H1 (cell line): ENCODE measurements around the gene PIGZ. TPM values are rescaled to one million over a fixed set of nuclear protein-coding genes. Genes with fewer than 3 reads are reported as not detected.
A peak's percentile ranks its signal among the peaks of the same experiment; 100 is the strongest.

Source experiments
- CTCF ChIA-PET: fragments of 300-600 bp; sonication (Branson Sonifier 250); formaldehyde crosslinking; loops from one replicate; lab custom pipeline; 2021; ENCODE audit not compliant: partially characterized antibody; lab: Charles Lee
- POLR2A ChIA-PET: fragments of 300-600 bp; sonication (Branson Sonifier 250); formaldehyde crosslinking; loops from one replicate; lab custom pipeline; 2021; ENCODE audit warnings: inconsistent platforms; ENCODE audit not compliant: partially characterized antibody; lab: Charles Lee
- DNase-seq, 2 experiments: peaks; one replicate each; pipeline versions ENCODE4 v3.0.0 to v3.0.0-alpha.2; 2010 to 2022; ENCODE audit warnings: low spot score in 2 of 2, low read depth in 1 of 2, mixed read lengths in 1 of 2
- FAIRE-seq: peaks from 2 replicates; lab custom pipeline; 2011; peaks lifted over from hg19 to GRCh38; lab: Jason Lieb, UNC
- H2AFZ ChIP-seq: 2 replicates; pipeline ENCODE4 v1.8.1; 2012; ENCODE audit warnings: low read length, inconsistent platforms
- H2AK5ac ChIP-seq: 2 replicates; pipeline ENCODE4 v1.6.1; 2013; ENCODE audit warnings: low read depth, low read length
- H2BK120ac ChIP-seq: replicated peaks from 2 replicates; pipeline ENCODE3; 2013; ENCODE audit warnings: low read depth, low read length, inconsistent platforms
- H2BK12ac ChIP-seq: 2 replicates; pipeline ENCODE4 v1.6.1; 2013; ENCODE audit warnings: low read depth, low read length
- H2BK15ac ChIP-seq: 2 replicates; pipeline ENCODE4 v1.6.1; 2013; ENCODE audit warnings: low read length
- H2BK20ac ChIP-seq: 2 replicates; pipeline ENCODE4 v1.6.1; 2013; ENCODE audit warnings: low read length
- H2BK5ac ChIP-seq: 2 replicates; pipeline ENCODE4 v1.6.1; 2013; ENCODE audit warnings: low read depth, low read length
- H3K14ac ChIP-seq: 2 replicates; pipeline ENCODE4 v1.6.1; 2013; ENCODE audit warnings: inconsistent platforms; ENCODE audit not compliant: insufficient read length
- H3K18ac ChIP-seq: 2 replicates; pipeline ENCODE4 v1.6.1; 2013; ENCODE audit warnings: low read length; ENCODE audit errors: extremely low read depth
- H3K23ac ChIP-seq: 2 replicates; pipeline ENCODE4 v1.6.1; 2013; ENCODE audit warnings: inconsistent platforms; ENCODE audit not compliant: insufficient read length
- H3K23me2 ChIP-seq: 2 replicates; pipeline ENCODE4 v1.6.1; 2013; ENCODE audit warnings: low read depth, low read length
- H3K27ac ChIP-seq: 2 replicates; pipeline ENCODE4 v1.6.1; 2011; ENCODE audit warnings: low read depth, low read length, inconsistent platforms
- H3K27me3 ChIP-seq, 4 experiments: replicated peaks in 1 of 4; 1 replicate in 1 of 4; 2 replicates in 3 of 4; pipeline versions ENCODE4 v1.6.1 to v1.8.1; 2011 to 2013; ENCODE audit warnings: low read length in 3 of 4, mild to moderate bottlenecking in 3 of 4, inconsistent platforms in 2 of 4, mixed read lengths in 2 of 4, moderate library complexity in 1 of 4; ENCODE audit not compliant: control insufficient read depth in 3 of 4, insufficient read depth in 3 of 4; ENCODE audit errors: extremely low read depth in 1 of 4
- H3K36me3 ChIP-seq, 4 experiments: 2 replicates each; pipeline versions ENCODE4 v1.6.1 to v1.8.1; 2011 to 2013; ENCODE audit warnings: mild to moderate bottlenecking in 4 of 4, low read length in 3 of 4, moderate library complexity in 2 of 4, control low read depth in 1 of 4, inconsistent platforms in 1 of 4; ENCODE audit not compliant: insufficient read depth in 4 of 4, control insufficient read depth in 2 of 4
- H3K4ac ChIP-seq: replicated peaks from 2 replicates; pipeline ENCODE3; 2013; ENCODE audit warnings: low read length, low read depth, mixed read lengths, inconsistent platforms; ENCODE audit not compliant: insufficient read length
- H3K4me1 ChIP-seq, 4 experiments: replicated peaks in 1 of 4; 1 replicate in 1 of 4; 2 replicates in 3 of 4; pipeline versions ENCODE4 v1.6.1 to v1.8.1; 2011 to 2013; ENCODE audit warnings: low read length in 3 of 4, inconsistent platforms in 2 of 4, mixed read lengths in 1 of 4; ENCODE audit not compliant: insufficient read depth in 4 of 4, control insufficient read depth in 3 of 4
- H3K4me2 ChIP-seq, 2 experiments: 2 replicates each; pipeline versions ENCODE4 v1.6.1 to v1.8.1; 2011 to 2013; ENCODE audit warnings: low read depth in 2 of 2, low read length in 2 of 2, control low read depth in 1 of 2, inconsistent platforms in 1 of 2, mild to moderate bottlenecking in 1 of 2; ENCODE audit not compliant: insufficient read depth in 1 of 2
- H3K4me3 ChIP-seq, 4 experiments: fragments of 200-600, 300-600 bp in 1 of 4; sonication (generic), shearing (Covaris generic), sonication (Bioruptor Twin) in 1 of 4; 2 replicates each; pipeline versions ENCODE4 v1.5.1 to v1.8.1; 2011 to 2016; ENCODE audit warnings: low read length in 4 of 4, low read depth in 3 of 4, control low read depth in 2 of 4, inconsistent platforms in 2 of 4, mild to moderate bottlenecking in 2 of 4, mixed read lengths in 1 of 4, moderate library complexity in 1 of 4; ENCODE audit not compliant: insufficient read depth in 2 of 4; ENCODE audit errors: extremely low read depth in 1 of 4
- H3K56ac ChIP-seq: replicated peaks from 2 replicates; pipeline ENCODE3; 2013; ENCODE audit warnings: low read depth, mild to moderate bottlenecking, mixed read lengths, low read length, inconsistent platforms; ENCODE audit not compliant: insufficient read length
- H3K79me1 ChIP-seq: 2 replicates; pipeline ENCODE4 v1.6.1; 2013; ENCODE audit warnings: low read depth, low read length, control low read depth
- H3K79me2 ChIP-seq, 2 experiments: 2 replicates each; pipeline versions ENCODE4 v1.6.1 to v1.8.1; 2012 to 2013; ENCODE audit warnings: low read length in 2 of 2, mild to moderate bottlenecking in 2 of 2, inconsistent platforms in 1 of 2; ENCODE audit not compliant: insufficient read depth in 2 of 2, control insufficient read depth in 1 of 2
- H3K9ac ChIP-seq, 4 experiments: replicated peaks in 1 of 4; 1 replicate in 1 of 4; 2 replicates in 3 of 4; pipeline versions ENCODE4 v1.6.1 to v1.8.1; 2011 to 2013; ENCODE audit warnings: low read depth in 3 of 4, low read length in 3 of 4, control low read depth in 2 of 4, mild to moderate bottlenecking in 2 of 4, moderate library complexity in 2 of 4, inconsistent platforms in 1 of 4; ENCODE audit errors: extremely low read depth in 1 of 4
- H3K9me3 ChIP-seq, 2 experiments: 2 replicates each; pipeline versions ENCODE4 v1.6.1 to v1.8.1; 2012 to 2013; ENCODE audit warnings: mild to moderate bottlenecking in 2 of 2, moderate library complexity in 2 of 2, control low read depth in 1 of 2, inconsistent platforms in 1 of 2, low read depth in 1 of 2, low read length in 1 of 2, mixed read lengths in 1 of 2; ENCODE audit not compliant: insufficient read depth in 2 of 2
- H4K20me1 ChIP-seq, 2 experiments: replicated peaks in 1 of 2; 2 replicates each; pipeline versions ENCODE3 to v1.8.1; 2011 to 2013; ENCODE audit warnings: inconsistent platforms in 2 of 2, low read length in 2 of 2, mild to moderate bottlenecking in 1 of 2; ENCODE audit not compliant: insufficient read depth in 2 of 2, control insufficient read depth in 1 of 2
- H4K5ac ChIP-seq: 2 replicates; pipeline ENCODE4 v1.6.1; 2013; ENCODE audit warnings: low read length, low read depth, mixed read lengths, inconsistent platforms; ENCODE audit not compliant: insufficient read length
- H4K8ac ChIP-seq: 2 replicates; pipeline ENCODE4 v1.8.0; 2013; ENCODE audit warnings: mild to moderate bottlenecking, moderate library complexity, low read length, inconsistent platforms; ENCODE audit not compliant: insufficient read depth; ENCODE audit errors: extremely low read depth
- H4K91ac ChIP-seq: replicated peaks from 2 replicates; pipeline ENCODE3; 2013; ENCODE audit warnings: low read length, mixed read lengths, inconsistent platforms; ENCODE audit not compliant: insufficient read length
- ASH2L ChIP-seq: fragments of 200-600, 300-600 bp; sonication (generic); IDR thresholded peaks from one replicate; pipeline ENCODE4 v1.7.1; 2017; ENCODE audit warnings: low read length
- BRCA1 ChIP-seq: IDR thresholded peaks from 2 replicates; pipeline ENCODE4 v1.6.1; 2012; ENCODE audit warnings: low read depth, low read length, improper control_type of control experiment
- CTCF ChIP-seq, 3 experiments: IDR thresholded peaks; 1 replicate in 2 of 3; 2 replicates in 1 of 3; pipeline versions ENCODE4 v1.5.1 to v1.6.1; 2011; ENCODE audit warnings: low read length in 3 of 3, mild to moderate bottlenecking in 3 of 3, inconsistent platforms in 2 of 3, low read depth in 1 of 3, moderate library complexity in 1 of 3; ENCODE audit not compliant: insufficient read depth in 1 of 3; ENCODE audit errors: control extremely low read depth in 1 of 3
- KDM5A ChIP-seq: fragments of 200-600 bp; IDR thresholded peaks from 2 replicates; pipeline ENCODE4 v1.7.1; 2012; ENCODE audit warnings: mild to moderate bottlenecking, low read length, inconsistent platforms, mixed read lengths
- NRF1 ChIP-seq: IDR thresholded peaks from 2 replicates; pipeline ENCODE4 v1.6.1; 2011; ENCODE audit warnings: mild to moderate bottlenecking, low read depth, low read length, improper control_type of control experiment
- RAD21 ChIP-seq, 2 experiments: IDR thresholded peaks in 1 of 2; conservative IDR thresholded peaks in 1 of 2; 2 replicates each; pipeline ENCODE4 v1.6.1; 2011; ENCODE audit warnings: low read depth in 2 of 2, low read length in 2 of 2, improper control_type of control experiment in 1 of 2, inconsistent platforms in 1 of 2, mild to moderate bottlenecking in 1 of 2, moderate library complexity in 1 of 2
- SIN3A ChIP-seq, 2 experiments: IDR thresholded peaks in 1 of 2; conservative IDR thresholded peaks in 1 of 2; 2 replicates each; pipeline ENCODE4 v1.6.1; 2011 to 2012; ENCODE audit warnings: low read length in 2 of 2, improper control_type of control experiment in 1 of 2, low read depth in 1 of 2, mild to moderate bottlenecking in 1 of 2
- SP2 ChIP-seq: IDR thresholded peaks from 2 replicates; pipeline ENCODE4 v1.6.1; 2012; ENCODE audit warnings: mild to moderate bottlenecking, low read length, inconsistent platforms
- TEAD4 ChIP-seq: IDR thresholded peaks from 2 replicates; pipeline ENCODE4 v1.6.1; 2012; ENCODE audit warnings: low read depth, low read length, inconsistent platforms, mixed read lengths
- WGBS, 2 experiments: shearing (Covaris generic) in 1 of 2; methylation state at CpG; one replicate each; pipeline versions ENCODE4 v1.1.6 to v1.1.7; 2013 to 2015; ENCODE audit warnings: low lambda C conversion rate in 2 of 2, mixed read lengths in 2 of 2, inconsistent platforms in 1 of 2, low coverage in 1 of 2, missing lambda C conversion rate in 1 of 2; ENCODE audit not compliant: insufficient replicate concordance in 2 of 2, insufficient coverage in 1 of 2, insufficient read length in 1 of 2; ENCODE audit errors: extremely low coverage in 1 of 2, missing lambda C conversion rate in 1 of 2; 5-methylcytosine and 5-hydroxymethylcytosine counted together
- polyA plus RNA-seq, 7 experiments: library from polyadenylated mRNA; depleted of rRNA in 3 of 7; stranded (reverse) in 5 of 7; unstranded in 2 of 7; fragments of >200 nt in 5 of 7; fragments of 200-250 nt in 2 of 7; gene quantifications; 1 replicate in 5 of 7; 2 replicates in 1 of 7; 4 replicates in 1 of 7; pipeline versions ENCODE4 v1.2.1 to v1.2.3, GENCODE V29; 2011 to 2013; ENCODE audit warnings: missing spikeins in 2 of 7, mixed read lengths in 2 of 7
- total RNA-seq: library from RNA; stranded (reverse); fragmentation: NEBNext Ultra II Directional; extraction: Animal tissue kit (Norgen Biotek cat#: 25700); gene quantifications from 2 replicates; pipeline ENCODE4 v1.2.1, GENCODE V29; 2021

The PIGZ gene
- total and polyA plus RNA-seq, 2 of the 8 experiments (the other 6 are each of a cell fraction or from before 2014, with no cell fraction given), result 0.32 TPM; not detected in 1

GRCh38 chr3:196914866-196915265, 53.8 kb downstream of the PIGZ start:
- Histone ChIP-seq H3K9ac (no peak overlapping the region), H4K5ac (no peak overlapping the region), H3K79me2 (no peaks in the 10 kb centered on the region), H3K4ac (no peak overlapping the region), H4K20me1 (peaks cover 0 to 3% of the 10 kb centered on the region in 2 experiments), H4K8ac (no peak overlapping the region), H3K9me3 (no peaks in the 10 kb centered on the region), H3K4me1 (no peaks in the 10 kb centered on the region), H2AFZ (no peak overlapping the region), H2AK5ac (no peak overlapping the region), H2BK12ac (no peak overlapping the region), H2BK120ac (no peak overlapping the region), H3K18ac (no peak overlapping the region), H4K91ac (no peak overlapping the region), H3K14ac (no peak overlapping the region), H3K27me3 (no peaks in the 10 kb centered on the region), H3K56ac (no peak overlapping the region), H3K4me2 (no peak overlapping the region), H3K27ac (no peak overlapping the region), H3K79me1 (no peaks in the 10 kb centered on the region), H2BK5ac (no peak overlapping the region), H3K23ac (no peak overlapping the region), H2BK15ac (no peak overlapping the region), H2BK20ac (no peak overlapping the region), H3K4me3 (no peak overlapping the region), H3K23me2 (no peaks in the 10 kb centered on the region), H3K36me3 (peaks cover 0 to 2% (median 0%) of the 10 kb centered on the region in 4 experiments; a peak in 2 of 8 replicates)
- DNase-seq (no peak), FAIRE-seq (no peak)
- TF ChIP-seq SP2 (no peak), RAD21 (IDR thresholded peaks at IDR 0.05 in 1 of 2, conservative IDR thresholded peaks at IDR 0.05 in 1 of 2; ENCODE audit: low read depth in 2 of 2, low read length in 2 of 2) (no peak), ASH2L (no peak), KDM5A (no peak), BRCA1 (no peak), TEAD4 (no peak), NRF1 (no peak), SIN3A (conservative IDR thresholded peaks at IDR 0.05 in 1 of 2, IDR thresholded peaks at IDR 0.05 in 1 of 2; ENCODE audit: low read depth in 1 of 2, low read length in 2 of 2) (no peak), CTCF (IDR thresholded peaks at IDR 0.05; ENCODE audit: control extremely low read depth in 1 of 3, insufficient read depth in 1 of 3, low read depth in 1 of 3, low read length in 3 of 3) (peak in 2 of 3 experiments; percentile 8 to 20; a peak in 1 of 4 replicates)
- ChIA-PET CTCF (interaction anchor here (1.0 to 1.2 kb wide), 2 partner anchors 12 to 80 kb away, joined by 3 read pairs; no protein-coding TSS in a partner anchor), POLR2A (interaction anchor here (1.2 kb wide), 1 partner anchor 27 kb away, joined by 5 read pairs; the partner anchor contains the start of gene NCBP2)
- WGBS, 2 experiments, result 82% methylated on average over 4 of the region's 4 CpGs; no CpG with 5 or more reads in 1 of the 2 experiments
